Measurements from ENCODE around the gene EMC8. TPM values are rescaled to one million over a fixed set of nuclear protein-coding genes. Genes with fewer than 3 reads are reported as not detected.

The EMC8 gene
- total and polyA plus RNA-seq, 2 of the 8 experiments (the other 6 are each of a cell fraction or from before 2014, with no cell fraction given), result 52.2 to 69.7 TPM

- Histone ChIP-seq H3K9me3 (ENCODE audit: insufficient read depth in 2 of 2, low read depth in 1 of 2, low read length in 1 of 2) (no peaks in the 10 kb centered on the region), H3K56ac (replicated peaks; ENCODE audit: insufficient read length, low read depth, low read length) (no peak overlapping the region), H2BK120ac (replicated peaks; ENCODE audit: low read depth, low read length) (no peak overlapping the region), H4K20me1 (replicated peaks in 1 of 2; ENCODE audit: control insufficient read depth in 1 of 2, insufficient read depth in 2 of 2, low read length in 2 of 2) (peaks cover 0 to 8% of the 10 kb centered on the region in 2 experiments), H3K4ac (replicated peaks; ENCODE audit: insufficient read length, low read depth, low read length) (no peak overlapping the region), H4K8ac (ENCODE audit: extremely low read depth, insufficient read depth, low read length) (no peak overlapping the region), H3K27me3 (replicated peaks in 1 of 4; ENCODE audit: control insufficient read depth in 3 of 4, extremely low read depth in 1 of 4, insufficient read depth in 3 of 4, low read length in 3 of 4) (peaks cover 0 to 10% (median 5%) of the 10 kb centered on the region in 4 experiments; a peak in 3 of 7 replicates), H3K14ac (ENCODE audit: insufficient read length) (no peak overlapping the region), H2AK5ac (ENCODE audit: low read depth, low read length) (no peak overlapping the region), H3K18ac (ENCODE audit: extremely low read depth, low read length) (no peak overlapping the region), H3K4me3 (ENCODE audit: extremely low read depth in 1 of 4, insufficient read depth in 2 of 4, low read depth in 3 of 4, low read length in 4 of 4) (no peak overlapping the region), H2BK5ac (ENCODE audit: low read depth, low read length) (no peak overlapping the region), H3K4me2 (ENCODE audit: insufficient read depth in 1 of 2, low read depth in 2 of 2, low read length in 2 of 2) (no peak overlapping the region), H2BK15ac (ENCODE audit: low read length) (no peak overlapping the region), H3K4me1 (replicated peaks in 1 of 4; ENCODE audit: control insufficient read depth in 3 of 4, insufficient read depth in 4 of 4, low read length in 3 of 4) (no peaks in the 10 kb centered on the region; a peak in 2 of 7 replicates), H3K9ac (replicated peaks in 1 of 4; ENCODE audit: extremely low read depth in 1 of 4, low read depth in 3 of 4, low read length in 3 of 4) (no peak overlapping the region), H3K23ac (ENCODE audit: insufficient read length) (no peak overlapping the region), H3K36me3 (ENCODE audit: control insufficient read depth in 2 of 4, insufficient read depth in 4 of 4, low read length in 3 of 4) (no peaks in the 10 kb centered on the region), H3K79me2 (ENCODE audit: control insufficient read depth in 1 of 2, insufficient read depth in 2 of 2, low read length in 2 of 2) (no peaks in the 10 kb centered on the region), H2AFZ (ENCODE audit: low read length) (no peak overlapping the region), H3K27ac (ENCODE audit: low read depth, low read length) (no peak overlapping the region), H2BK12ac (ENCODE audit: low read depth, low read length) (no peak overlapping the region), H4K5ac (ENCODE audit: insufficient read length, low read depth, low read length) (no peak overlapping the region), H3K23me2 (ENCODE audit: low read depth, low read length) (peaks cover 10% of the 10 kb centered on the region; the same call in 1 of the 2 replicates), H3K79me1 (ENCODE audit: low read depth, low read length) (no peaks in the 10 kb centered on the region), H4K91ac (replicated peaks; ENCODE audit: insufficient read length, low read length) (no peak overlapping the region), H2BK20ac (ENCODE audit: low read length) (no peak overlapping the region)
- FAIRE-seq (no peak), DNase-seq (ENCODE audit: low read depth in 1 of 2, low spot score in 2 of 2) (no peak)
- POLR2A ChIA-PET (ENCODE audit: partially characterized antibody), result interaction anchor here (1.0 kb wide), 1 partner anchor 58 kb away, joined by 3 read pairs; no protein-coding TSS in a partner anchor
- CTCF ChIA-PET (ENCODE audit: partially characterized antibody), result interaction anchor here (0.8 to 3.6 kb wide), 6 partner anchors 70 to 192 kb away, joined by 3 to 26 read pairs (median 6); no protein-coding TSS in a partner anchor
- no peak for TF ChIP-seq POLR2AphosphoS5 (IDR thresholded peaks at IDR 0.05; ENCODE audit: low read depth, low read length)
- TF ChIP-seq KDM4A (IDR thresholded peaks at IDR 0.05; ENCODE audit: low read depth, low read length, severe bottlenecking), result no peak
- TF ChIP-seq FOSL1 (IDR thresholded peaks at IDR 0.05; ENCODE audit: insufficient read depth, low read depth, low read length), result no peak
- no peak for TF ChIP-seq ZNF274 (IDR thresholded peaks at IDR 0.05; ENCODE audit: borderline replicate concordance, extremely low read depth, low read length)
- TF ChIP-seq CREB1 (IDR thresholded peaks at IDR 0.05), result no peak
- no peak for TF ChIP-seq TBP (IDR thresholded peaks at IDR 0.05; ENCODE audit: low read depth, low read length)
- no peak for TF ChIP-seq EZH2 (IDR thresholded peaks at IDR 0.05; ENCODE audit: low read depth, low read length, severe bottlenecking)
- WGBS, 2 experiments (ENCODE audit: extremely low coverage in 1 of 2, insufficient coverage in 1 of 2, insufficient read length in 1 of 2, insufficient replicate concordance in 2 of 2, low coverage in 1 of 2, low lambda C conversion rate in 2 of 2, missing lambda C conversion rate in 1 of 2), result 92% methylated on average over 20 of the region's 20 CpGs; no CpG with 5 or more reads in 1 of the 2 experiments
These were observed 25.1 kb upstream of the EMC8 start for GRCh38 chr16:85824161-85825135.

Measured in H1 (cell line).